ENCODE measurements around the gene NOL7. TPM values are rescaled to one million over a fixed set of nuclear protein-coding genes. Genes with fewer than 3 reads are reported as not detected.

The NOL7 gene
- total RNA-seq, 1 experiment from 2014 or later: 95.4 TPM

GRCh38 chr6:13638014-13638413 lies 22.9 kb downstream of the NOL7 start:
- Histone ChIP-seq H3K4me2 (ENCODE audit: low read length) (no peak overlapping the region), H4K20me1 (ENCODE audit: low read length) (no peaks in the 10 kb centered on the region), H3K9me2 (replicated peaks; ENCODE audit: low read length) (no peaks in the 10 kb centered on the region), H3K27ac (ENCODE audit: low read length) (no peak overlapping the region), H3K36me3 (ENCODE audit: low read depth, low read length) (peaks cover 13% of the 10 kb centered on the region; the same call in 1 of the 2 replicates), H3K4me3 (ENCODE audit: low read length) (no peak overlapping the region), H3K79me2 (ENCODE audit: low read length) (no peaks in the 10 kb centered on the region), H3K9me3 (ENCODE audit: low read length) (no peaks in the 10 kb centered on the region), H3K4me1 (ENCODE audit: insufficient read depth, low read length) (no peaks in the 10 kb centered on the region), H3K27me3 (ENCODE audit: low read length) (no peaks in the 10 kb centered on the region), H2AFZ (ENCODE audit: low read length) (no peak overlapping the region), H3F3A (ENCODE audit: low read length, unreplicated experiment) (no peaks in the 10 kb centered on the region), H3K9ac (ENCODE audit: low read length) (no peak overlapping the region)
- no TSS peak for BruUV-seq (replicated peaks)
- ATAC-seq (no peak), DNase-seq (no peak)
- CTCF ChIA-PET: no interaction called here
- no peak for TF ChIP-seq EZH2 (IDR thresholded peaks at IDR 0.05; ENCODE audit: low read length, unreplicated experiment)
- POLR2A ChIA-PET (ENCODE audit: unreplicated experiment): no interaction called here
- intact Hi-C loops (cut with micrococcal nuclease): no loop called here

- H3K9ac ChIP-seq (ENCODE audit: low read length): no peak overlapping the region
- H3K9me2 ChIP-seq (replicated peaks; ENCODE audit: low read length): no peaks in the 10 kb centered on the region
- TF ChIP-seq CTCF (conservative IDR thresholded peaks at IDR 0.05; ENCODE audit: low read depth, low read length): no peak
- no peak for TF ChIP-seq EZH2 (IDR thresholded peaks at IDR 0.05; ENCODE audit: low read length, unreplicated experiment)
- no peak for TF ChIP-seq EZH2phosphoT487 (IDR thresholded peaks at IDR 0.05; ENCODE audit: borderline replicate concordance, low read length)
- BruUV-seq (replicated peaks): no TSS peak
- H2AFZ ChIP-seq (ENCODE audit: low read length): no peak overlapping the region
- CTCF ChIA-PET: no interaction called here
- no peak overlapping the region for H3K27ac ChIP-seq (ENCODE audit: low read length)
- no peaks in the 10 kb centered on the region for H3K4me1 ChIP-seq (ENCODE audit: insufficient read depth, low read length)
- no peak overlapping the region for H3K4me2 ChIP-seq (ENCODE audit: low read length)
- POLR2A ChIA-PET (ENCODE audit: unreplicated experiment): no interaction called here
- H3K4me3 ChIP-seq (ENCODE audit: low read length): no peak overlapping the region
- H3F3A ChIP-seq (ENCODE audit: low read length, unreplicated experiment): no peaks in the 10 kb centered on the region
- intact Hi-C loops (cut with micrococcal nuclease): no loop called here
- no peaks in the 10 kb centered on the region for H3K79me2 ChIP-seq (ENCODE audit: low read length)
- H3K9me3 ChIP-seq (ENCODE audit: low read length): no peaks in the 10 kb centered on the region
- peaks cover 19% of the 10 kb centered on the region; the same call in 1 of the 2 replicates for H3K36me3 ChIP-seq (ENCODE audit: low read depth, low read length)
- ATAC-seq (no peak), DNase-seq (no peak)
- no peaks in the 10 kb centered on the region for H3K27me3 ChIP-seq (ENCODE audit: low read length)
- no peaks in the 10 kb centered on the region for H4K20me1 ChIP-seq (ENCODE audit: low read length)
These were observed 23.5 kb downstream of the NOL7 start for GRCh38 chr6:13638626-13639025.

GRCh38 chr6:13641315-13641714 lies 26.2 kb downstream of the NOL7 start:
- Histone ChIP-seq H3K4me3 (ENCODE audit: low read length) (no peak overlapping the region), H3K9me2 (replicated peaks; ENCODE audit: low read length) (no peaks in the 10 kb centered on the region), H3K9ac (ENCODE audit: low read length) (no peak overlapping the region), H3K4me1 (ENCODE audit: insufficient read depth, low read length) (no peaks in the 10 kb centered on the region), H3F3A (ENCODE audit: low read length, unreplicated experiment) (no peaks in the 10 kb centered on the region), H3K79me2 (ENCODE audit: low read length) (no peaks in the 10 kb centered on the region), H3K36me3 (ENCODE audit: low read depth, low read length) (peaks cover 19% of the 10 kb centered on the region; the same call in 1 of the 2 replicates), H2AFZ (ENCODE audit: low read length) (no peak overlapping the region), H3K9me3 (ENCODE audit: low read length) (no peaks in the 10 kb centered on the region), H3K27ac (ENCODE audit: low read length) (no peak overlapping the region), H3K4me2 (ENCODE audit: low read length) (no peak overlapping the region), H3K27me3 (ENCODE audit: low read length) (no peaks in the 10 kb centered on the region), H4K20me1 (ENCODE audit: low read length) (no peaks in the 10 kb centered on the region)
- no TSS peak for BruUV-seq (replicated peaks)
- DNase-seq: no peak
- ChIA-PET CTCF (no interaction called here), POLR2A (ENCODE audit: unreplicated experiment) (no interaction called here)
- TF ChIP-seq CTCF (conservative IDR thresholded peaks at IDR 0.05; ENCODE audit: low read depth, low read length): no peak
- TF ChIP-seq EZH2 (IDR thresholded peaks at IDR 0.05; ENCODE audit: low read length, unreplicated experiment): no peak
- no peak for TF ChIP-seq EZH2phosphoT487 (IDR thresholded peaks at IDR 0.05; ENCODE audit: borderline replicate concordance, low read length)
- intact Hi-C loops (cut with micrococcal nuclease): loop anchor here (10.0 kb wide), 1 partner anchor 53 kb away; no protein-coding TSS in a partner anchor
- no peak for ATAC-seq

Data from PC-3 (cell line).